Spleen (tissue), 11 donors: Measurements from ENCODE around the gene KIAA0753. TPM values are rescaled to one million over a fixed set of nuclear protein-coding genes. Genes with fewer than 3 reads are reported as not detected.

Experiments used
- DNase-seq: peaks from one replicate; pipeline ENCODE4 v3.0.0-alpha.2; 2020
- H3K27ac ChIP-seq, 8 donors: fragments of 200-600 bp; sonication (generic) in 7 of 8; 1 replicate in 4 of 8; 2 replicates in 4 of 8; pipeline versions ENCODE4 v1.5.0 to v1.8.0; 2016 to 2021; ENCODE audit warnings: inconsistent platforms in 4 of 8, mild to moderate bottlenecking in 4 of 8, moderate library complexity in 1 of 8
- H3K27me3 ChIP-seq, 7 donors: fragments of 200-600 bp; sonication (generic) in 6 of 7; replicated peaks in 1 of 7; 1 replicate in 4 of 7; 2 replicates in 3 of 7; pipeline versions ENCODE4 v1.5.0 to v1.8.0; 2016 to 2021; ENCODE audit warnings: inconsistent platforms in 3 of 7, mild to moderate bottlenecking in 1 of 7
- H3K36me3 ChIP-seq, 6 donors: fragments of 200-600 bp; sonication (generic) in 5 of 6; 1 replicate in 4 of 6; 2 replicates in 2 of 6; pipeline versions ENCODE4 v1.5.0 to v1.8.0; 2016 to 2021; ENCODE audit warnings: inconsistent platforms in 2 of 6
- H3K4me1 ChIP-seq, 6 donors: fragments of 200-600 bp; sonication (generic) in 5 of 6; 1 replicate in 3 of 6; 2 replicates in 3 of 6; pipeline versions ENCODE4 v1.5.0 to v1.8.0; 2016 to 2021; ENCODE audit warnings: inconsistent platforms in 3 of 6
- H3K4me3 ChIP-seq, 8 donors: fragments of 200-600 bp; sonication (generic) in 7 of 8; 1 replicate in 4 of 8; 2 replicates in 4 of 8; pipeline versions ENCODE4 v1.5.0 to v1.8.0; 2016 to 2021; ENCODE audit warnings: inconsistent platforms in 4 of 8, mild to moderate bottlenecking in 4 of 8, moderate library complexity in 2 of 8
- H3K9me3 ChIP-seq, 8 donors: fragments of 200-600 bp; sonication (generic) in 7 of 8; 1 replicate in 4 of 8; 2 replicates in 4 of 8; pipeline versions ENCODE4 v1.5.0 to v1.8.0; 2016 to 2021; ENCODE audit warnings: inconsistent platforms in 4 of 8
- POLR2A ChIP-seq, 3 donors: fragments of 450-650 bp; IDR thresholded peaks; one replicate each; pipeline ENCODE4 v1.5.1; 2017; ENCODE audit warnings: antibody characterized with exemption in 3 of 3, mild to moderate bottlenecking in 1 of 3
- POLR2AphosphoS5 ChIP-seq, 3 donors: sonication (generic); formaldehyde crosslinking; IDR thresholded peaks; one replicate each; pipeline ENCODE4 v1.5.1; 2017; ENCODE audit warnings: antibody characterized with exemption in 3 of 3
- WGBS, 5 donors: extraction: QIAGEN DNeasy Blood & Tissue Kit in 3 of 5; methylation state at CpG; one replicate each; pipeline versions ENCODE4 v1.1.5 to v1.1.7; 2013 to 2018; 5-methylcytosine and 5-hydroxymethylcytosine counted together
- intact Hi-C: fragments of 100-400 bp; cut with DNase I; formaldehyde crosslinking; loops from one replicate; pipeline ENCODE4 v1.15.0; 2023; ENCODE audit warnings: low total_unique reads
- polyA plus RNA-seq, 3 donors: library from polyadenylated mRNA; stranded (reverse); fragments of 200-250 nt; gene quantifications; one replicate each; pipeline ENCODE4 v1.2.1, GENCODE V29; 2013
- total RNA-seq, 7 donors: library from RNA; depleted of rRNA in 3 of 7; stranded (reverse); fragments of >200 nt in 3 of 7; fragmentation: NEBNext Ultra II Directional in 4 of 7; extraction: Animal tissue kit (Norgen Biotek cat#: 25700) in 4 of 7; gene quantifications; one replicate each; pipeline versions ENCODE4 v1.1.0 to v1.2.1, GENCODE V29; 2016 to 2021
- TF ChIP-seq, protein P1 (sequence below), 11 experiments: fragments of 200-600 bp in 7 of 11; fragments of 450-650 bp in 4 of 11; sonication (generic) in 4 of 11; IDR thresholded peaks in 8 of 11; conservative IDR thresholded peaks in 3 of 11; 1 replicate in 7 of 11; 2 replicates in 4 of 11; pipeline versions ENCODE4 v1.4.0 to v1.8.0; 2016 to 2021; ENCODE audit warnings: antibody characterized with exemption in 11 of 11, inconsistent platforms in 4 of 11, mild to moderate bottlenecking in 1 of 11
- donor health status: healthy with polysubstance abuse.
- donor health status: DM: no; HTN: no; CAD: no; lungs with moderate emphysema.
- donor health status: DM: no; HTN: no; CAD: no.
- donor health status: Bipolar disorder and iron deficiency.
- donor health status: healthy.
- donor health status: DM: no; HTN: no; CAD: no.
- donor health status: DM: yes; HTN: yes; CAD: no.

Gene KIAA0753
- total and polyA plus RNA-seq, 10 donors, result 4.2 to 21.8 (median 17.6) TPM

DNA sequence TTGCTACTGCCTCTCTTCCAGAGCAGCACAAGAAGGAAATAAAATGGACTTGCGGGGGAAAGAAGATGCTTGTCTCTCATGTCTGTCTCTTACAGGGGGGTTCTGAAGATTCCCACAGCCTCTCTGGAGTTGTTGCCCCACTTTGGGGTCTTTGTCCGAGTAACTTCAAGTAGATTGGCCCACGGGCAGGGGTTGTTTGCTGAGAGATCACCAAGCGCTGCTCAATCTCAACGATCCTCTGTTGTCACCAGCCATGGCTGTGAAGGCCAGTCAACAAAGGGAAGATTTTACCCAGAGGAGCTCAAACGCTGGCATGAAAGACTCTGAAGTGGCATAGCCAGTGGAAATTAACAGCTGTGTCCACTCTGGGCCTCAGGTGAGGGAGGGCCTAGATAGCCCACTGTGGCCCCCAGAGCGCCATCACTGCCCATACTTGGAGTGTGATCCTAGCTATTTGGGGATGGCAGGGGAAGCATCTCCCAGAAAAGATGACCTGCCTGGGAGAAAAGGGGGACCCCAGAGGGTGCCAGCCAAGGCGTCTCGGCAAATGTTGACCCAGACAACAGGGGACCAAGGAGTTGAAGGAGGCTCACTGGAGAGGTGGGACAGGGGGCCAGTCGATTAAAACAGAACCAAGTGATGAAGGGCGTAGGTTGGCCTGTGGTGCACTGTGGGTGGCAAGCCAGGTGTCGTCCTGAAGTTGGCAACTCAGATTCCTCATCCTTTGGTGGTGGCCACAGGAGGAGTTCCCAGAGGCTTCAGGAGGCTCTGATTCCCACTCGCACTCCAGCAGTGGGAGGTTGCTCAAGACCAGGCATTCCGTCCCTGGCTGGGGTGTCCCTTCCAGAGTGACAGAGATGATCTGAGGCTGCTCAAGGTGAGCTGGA lies 44.6 kb upstream of the KIAA0753 start:
- Histone ChIP-seq H3K4me1 (no peaks in the 10 kb centered on the region), H3K27ac (no peak overlapping the region), H3K36me3 (no peaks in the 10 kb centered on the region), H3K9me3 (no peaks in the 10 kb centered on the region), H3K4me3 (no peak overlapping the region), H3K27me3 (peaks cover 0 to 64% (median 0%) of the 10 kb centered on the region in 7 donors)
- TF ChIP-seq POLR2A (IDR thresholded peaks at IDR 0.05) (no peak), POLR2AphosphoS5 (IDR thresholded peaks at IDR 0.05) (no peak)
- TF ChIP-seq, protein P1, sequence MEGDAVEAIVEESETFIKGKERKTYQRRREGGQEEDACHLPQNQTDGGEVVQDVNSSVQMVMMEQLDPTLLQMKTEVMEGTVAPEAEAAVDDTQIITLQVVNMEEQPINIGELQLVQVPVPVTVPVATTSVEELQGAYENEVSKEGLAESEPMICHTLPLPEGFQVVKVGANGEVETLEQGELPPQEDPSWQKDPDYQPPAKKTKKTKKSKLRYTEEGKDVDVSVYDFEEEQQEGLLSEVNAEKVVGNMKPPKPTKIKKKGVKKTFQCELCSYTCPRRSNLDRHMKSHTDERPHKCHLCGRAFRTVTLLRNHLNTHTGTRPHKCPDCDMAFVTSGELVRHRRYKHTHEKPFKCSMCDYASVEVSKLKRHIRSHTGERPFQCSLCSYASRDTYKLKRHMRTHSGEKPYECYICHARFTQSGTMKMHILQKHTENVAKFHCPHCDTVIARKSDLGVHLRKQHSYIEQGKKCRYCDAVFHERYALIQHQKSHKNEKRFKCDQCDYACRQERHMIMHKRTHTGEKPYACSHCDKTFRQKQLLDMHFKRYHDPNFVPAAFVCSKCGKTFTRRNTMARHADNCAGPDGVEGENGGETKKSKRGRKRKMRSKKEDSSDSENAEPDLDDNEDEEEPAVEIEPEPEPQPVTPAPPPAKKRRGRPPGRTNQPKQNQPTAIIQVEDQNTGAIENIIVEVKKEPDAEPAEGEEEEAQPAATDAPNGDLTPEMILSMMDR (IDR thresholded peaks at IDR 0.05 in 8 of 11, conservative IDR thresholded peaks at IDR 0.05 in 3 of 11), result no peak
- intact Hi-C loops, result no loop called here
- 87 to 92% (median 89%) methylated on average over 14 of the region's 14 CpGs for WGBS, 5 donors
- no peak for DNase-seq

DNA sequence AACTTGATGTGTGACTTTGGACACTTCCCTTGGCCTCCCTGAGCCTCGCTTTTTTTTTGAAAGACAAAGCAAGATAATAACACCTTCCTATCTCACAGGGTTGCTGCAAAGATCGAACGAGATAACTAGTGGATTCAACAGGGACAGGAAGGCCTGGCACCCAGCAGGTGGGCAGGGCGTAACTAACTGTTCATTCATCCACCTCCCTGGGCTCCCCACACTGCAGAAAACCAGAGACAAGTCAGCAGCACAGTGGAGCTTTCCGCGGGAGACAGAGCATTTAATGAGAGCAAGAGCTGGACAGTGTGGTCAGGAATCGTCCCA lies 43.9 kb upstream of the KIAA0753 start:
- H3K27me3 ChIP-seq, result peaks cover 0 to 71% (median 0%) of the 10 kb centered on the region in 7 donors
- H3K4me3 ChIP-seq, result no peak overlapping the region
- 67 to 83% (median 74%) methylated on average over 7 of the region's 7 CpGs for WGBS, 5 donors
- H3K36me3 ChIP-seq, result no peaks in the 10 kb centered on the region
- no peak for TF ChIP-seq POLR2A (IDR thresholded peaks at IDR 0.05)
- no peak overlapping the region for H3K27ac ChIP-seq
- intact Hi-C loops, result no loop called here
- no peaks in the 10 kb centered on the region for H3K9me3 ChIP-seq
- no peak for DNase-seq
- H3K4me1 ChIP-seq, result no peaks in the 10 kb centered on the region

DNA sequence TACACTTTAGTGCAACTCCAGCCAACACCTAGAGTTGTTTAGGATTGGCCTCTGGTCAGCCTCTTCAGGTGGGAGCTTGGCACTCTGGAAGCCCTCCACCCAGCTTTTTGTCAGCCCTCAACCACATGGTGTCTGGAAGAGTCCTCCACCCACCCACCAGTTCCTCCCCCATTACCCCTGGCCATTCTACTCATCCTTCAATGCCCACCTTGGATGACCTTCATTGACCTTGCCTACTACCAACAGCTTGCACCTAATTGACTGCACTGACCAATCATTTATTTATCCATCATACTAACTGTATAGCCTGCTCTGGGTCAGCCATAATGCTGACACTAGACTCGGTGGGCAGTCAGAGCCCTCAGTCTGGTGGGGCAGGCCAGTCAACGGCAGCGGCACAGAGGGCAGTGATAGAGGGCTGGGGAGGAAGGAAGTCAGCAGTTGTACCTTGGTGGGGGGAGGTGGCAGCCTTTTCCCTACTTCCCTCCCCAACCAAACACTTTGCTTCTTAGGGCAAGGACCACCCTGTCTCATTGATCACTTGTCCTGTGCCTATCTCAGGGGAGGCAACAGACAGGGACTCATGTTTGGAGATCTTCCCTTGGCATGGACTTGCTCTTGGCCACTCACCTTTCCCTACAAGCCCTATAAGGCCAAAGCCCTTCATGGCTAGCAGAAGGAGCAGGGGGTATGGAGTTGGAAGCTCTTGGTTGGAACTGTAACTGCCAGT lies 43.4 kb upstream of the KIAA0753 start:
- WGBS, 5 donors, result 68 to 80% (median 75%) methylated on average over 3 of the region's 3 CpGs
- DNase-seq, result no peak
- H3K4me3 ChIP-seq, result no peak overlapping the region
- H3K9me3 ChIP-seq, result no peaks in the 10 kb centered on the region
- H3K4me1 ChIP-seq, result no peaks in the 10 kb centered on the region
- peaks cover 0 to 71% (median under 1%) of the 10 kb centered on the region in 7 donors for H3K27me3 ChIP-seq
- H3K27ac ChIP-seq, result no peak overlapping the region
- TF ChIP-seq, protein P1 (IDR thresholded peaks at IDR 0.05 in 8 of 11, conservative IDR thresholded peaks at IDR 0.05 in 3 of 11), result no peak
- TF ChIP-seq POLR2AphosphoS5 (IDR thresholded peaks at IDR 0.05), result no peak
- no peak for TF ChIP-seq POLR2A (IDR thresholded peaks at IDR 0.05)
- no peaks in the 10 kb centered on the region for H3K36me3 ChIP-seq
- intact Hi-C loops, result no loop called here

DNA sequence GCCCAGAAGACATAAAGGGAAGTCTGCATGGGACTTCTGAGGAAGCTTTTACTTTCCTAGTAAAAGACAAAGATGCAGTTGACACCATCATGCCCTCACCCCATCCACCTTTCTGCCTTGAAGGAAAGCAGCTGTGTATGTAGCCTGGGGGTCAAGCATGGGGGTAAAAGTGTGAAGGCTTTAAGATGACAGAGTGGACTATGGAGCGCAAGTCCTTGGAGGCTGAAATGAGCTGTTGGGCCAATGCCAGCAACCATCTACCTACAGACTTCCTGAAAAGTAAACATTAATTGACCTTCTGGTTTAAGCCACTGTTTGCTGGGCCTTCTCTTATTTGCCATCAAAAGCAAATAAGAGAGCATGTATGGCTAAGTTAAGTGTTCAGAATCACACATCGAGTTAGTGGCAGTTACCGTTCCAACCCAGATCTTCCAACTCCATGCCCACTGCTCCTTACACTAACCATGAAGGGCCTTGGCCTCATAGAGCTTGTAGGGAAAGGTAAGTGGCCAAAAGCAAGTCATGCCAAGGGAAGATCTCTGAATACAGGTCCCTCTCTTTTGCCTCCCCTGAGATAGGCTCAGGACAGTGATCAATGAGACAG lies 42.7 kb upstream of the KIAA0753 start:
- peaks cover 0 to 78% (median 8%) of the 10 kb centered on the region in 7 donors for H3K27me3 ChIP-seq
- WGBS, 5 donors, result 80 to 94% (median 85%) methylated on average over 3 of the region's 3 CpGs
- H3K9me3 ChIP-seq, result no peaks in the 10 kb centered on the region
- no peak overlapping the region for H3K27ac ChIP-seq
- TF ChIP-seq POLR2AphosphoS5 (IDR thresholded peaks at IDR 0.05) (no peak), POLR2A (IDR thresholded peaks at IDR 0.05) (no peak)
- TF ChIP-seq, protein P1 (IDR thresholded peaks at IDR 0.05 in 8 of 11, conservative IDR thresholded peaks at IDR 0.05 in 3 of 11), result no peak
- no peak overlapping the region for H3K4me3 ChIP-seq
- H3K36me3 ChIP-seq, result no peaks in the 10 kb centered on the region
- no peak for DNase-seq
- intact Hi-C loops, result no loop called here
- H3K4me1 ChIP-seq, result no peaks in the 10 kb centered on the region
